HG03060 (cell line): ENCODE measurements around the gene PRDM11.

ENCODE experiments used
- ATAC-seq: cut with Tn5 transposase; IDR thresholded peaks from one replicate; pipeline ENCODE4 v1.9.1; 2021; ENCODE audit warnings: low read depth, moderate number of reproducible peaks; ENCODE audit not compliant: unreplicated experiment

Gene PRDM11

DNA sequence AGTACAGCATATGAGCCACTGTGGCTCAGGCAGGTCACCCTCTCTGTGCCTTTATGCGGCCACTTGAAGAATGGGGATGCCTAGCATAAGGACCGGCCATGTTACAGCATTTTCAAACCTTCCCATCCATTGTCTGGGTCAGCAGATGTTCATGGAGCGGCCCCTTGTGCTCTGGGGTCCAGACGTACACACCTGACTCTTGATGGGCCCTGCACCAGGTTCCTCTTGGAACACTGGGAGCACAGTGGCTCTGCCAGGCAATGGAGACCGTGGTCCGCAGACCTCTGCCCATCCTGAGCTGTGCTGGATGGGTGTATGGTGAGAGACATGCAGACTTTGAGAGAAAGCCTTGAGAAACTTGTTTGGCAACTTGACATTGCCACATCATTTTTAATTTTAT is 9.8 kb downstream of the PRDM11 start:
- no peak for ATAC-seq

DNA sequence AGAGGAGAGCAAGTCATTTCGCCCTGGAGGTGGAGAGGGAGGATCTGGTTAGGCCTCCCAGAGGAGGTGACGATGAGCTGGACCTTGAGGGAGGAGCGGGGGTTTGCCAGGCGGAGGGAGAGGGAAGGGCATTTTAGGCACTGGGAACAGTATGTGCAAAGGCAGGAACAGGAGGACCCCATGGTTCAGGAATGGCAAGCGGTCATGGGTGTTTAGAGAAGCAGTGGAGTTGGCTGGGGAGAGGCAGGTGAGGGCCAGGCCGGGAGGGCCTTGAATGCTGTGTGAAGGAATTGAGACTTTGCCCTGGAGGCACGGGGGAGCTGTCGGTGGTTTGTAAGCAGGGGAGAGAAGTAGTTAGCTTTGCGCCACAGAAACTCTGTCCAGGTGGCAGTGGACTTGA is 10.3 kb downstream of the PRDM11 start:
- ATAC-seq, result no peak

DNA sequence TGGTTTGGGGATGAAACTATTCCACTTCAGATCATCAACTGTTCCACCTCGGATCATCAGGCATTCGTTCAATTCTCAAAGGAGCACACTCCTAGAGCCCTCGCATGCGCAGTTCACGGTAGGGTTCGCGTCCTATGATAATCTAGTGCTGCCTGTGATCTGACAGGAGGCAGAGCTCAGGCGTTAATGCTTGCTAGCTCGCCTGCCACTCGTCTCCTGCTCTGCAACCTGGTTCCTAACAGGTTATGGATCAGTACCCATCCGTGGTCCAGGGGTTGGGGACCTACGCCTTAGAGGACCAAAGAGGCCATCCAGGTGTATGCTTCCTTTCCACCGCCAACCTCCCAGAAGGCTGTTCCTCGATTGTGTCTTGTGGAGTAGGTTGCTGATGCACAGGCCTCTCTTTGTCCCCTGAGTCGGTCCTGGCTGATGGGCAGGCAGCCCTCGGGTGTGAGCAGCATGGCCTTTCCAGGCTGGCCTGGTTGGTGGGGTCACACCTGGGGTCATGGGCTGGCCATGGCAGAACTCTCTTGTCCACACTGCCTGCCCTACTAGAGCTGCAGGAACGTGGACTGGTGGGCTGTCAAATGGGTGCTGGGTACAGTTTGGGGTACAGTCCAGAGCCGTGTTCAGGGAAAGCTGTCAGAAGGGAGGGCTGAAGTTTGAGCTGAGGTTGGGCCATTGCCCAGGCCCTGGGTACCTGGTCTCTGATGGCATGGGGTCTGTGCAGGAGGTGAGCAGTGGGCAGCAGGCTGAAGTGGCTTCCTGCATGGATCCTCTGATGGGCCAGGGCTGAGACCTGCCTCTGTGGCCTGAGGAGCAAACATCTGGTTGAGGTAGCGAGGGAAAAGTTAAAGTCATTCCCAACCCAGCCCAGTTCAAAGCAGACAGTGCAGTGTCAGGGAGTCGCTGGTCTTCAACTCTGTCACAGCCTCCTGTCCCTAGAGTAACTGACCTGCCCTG is 11.1 kb downstream of the PRDM11 start:
- no peak for ATAC-seq

DNA sequence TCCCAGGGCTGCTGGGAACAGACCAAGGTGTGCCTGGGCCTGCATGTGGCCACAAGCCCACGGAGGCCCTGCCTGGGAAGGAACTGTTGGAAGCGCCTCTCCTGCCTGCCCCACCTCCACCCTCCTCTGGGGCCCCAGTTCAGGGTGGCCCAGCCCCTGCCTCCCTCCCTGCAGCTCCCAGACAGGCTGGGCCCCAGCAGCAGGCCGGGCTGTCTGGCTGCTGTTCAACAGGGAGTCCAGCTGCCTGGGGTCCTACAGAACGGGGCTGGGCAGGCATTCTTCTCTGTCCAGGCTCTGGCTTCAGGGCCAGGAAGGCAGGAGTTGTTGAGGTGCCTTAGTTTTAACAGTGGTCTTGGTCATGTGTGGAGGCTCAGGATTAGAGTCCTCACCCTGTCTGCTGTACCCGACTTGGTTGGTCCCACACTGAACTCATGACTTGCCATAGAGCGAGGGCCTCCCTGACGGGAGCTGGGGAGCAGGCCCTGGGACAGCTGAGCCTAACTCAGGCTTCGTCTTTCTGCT is 11.8 kb downstream of the PRDM11 start:
- no peak for ATAC-seq

DNA sequence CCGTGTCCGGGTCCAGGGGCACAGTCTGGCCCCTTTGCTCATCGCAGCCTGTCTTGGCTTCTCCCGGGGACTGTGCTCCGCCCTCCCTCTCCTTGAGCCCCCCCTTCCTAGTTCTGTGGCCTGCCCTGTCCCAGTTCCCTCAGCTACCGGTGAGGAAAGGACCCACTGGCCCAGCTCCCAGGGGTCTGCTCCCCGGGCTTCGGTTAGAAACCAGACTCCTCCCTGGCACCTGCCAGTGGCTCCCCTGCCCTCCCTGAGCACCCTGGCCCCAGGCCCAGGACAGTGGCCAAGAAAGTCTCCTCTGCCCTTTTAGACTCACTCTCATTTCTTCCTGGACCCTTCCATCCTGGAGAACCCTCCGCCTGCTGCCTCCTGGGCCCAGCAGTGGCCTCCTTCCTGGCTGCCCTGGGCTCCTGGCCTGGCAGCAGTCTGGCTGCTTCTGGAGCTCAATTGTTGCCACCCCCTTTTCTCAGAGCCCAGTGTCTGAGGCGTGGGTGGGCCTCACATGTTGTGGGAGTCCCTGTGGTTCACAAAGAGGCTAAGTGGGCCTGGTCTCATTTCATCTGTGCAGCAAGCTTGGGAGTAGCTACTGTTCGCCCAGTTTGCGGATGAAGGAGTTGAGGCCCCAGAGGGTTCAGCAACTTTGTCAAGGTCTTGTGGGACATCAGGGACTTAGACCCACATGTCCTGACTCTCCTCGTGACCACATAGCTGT is 12.6 kb downstream of the PRDM11 start:
- no peak for ATAC-seq

DNA sequence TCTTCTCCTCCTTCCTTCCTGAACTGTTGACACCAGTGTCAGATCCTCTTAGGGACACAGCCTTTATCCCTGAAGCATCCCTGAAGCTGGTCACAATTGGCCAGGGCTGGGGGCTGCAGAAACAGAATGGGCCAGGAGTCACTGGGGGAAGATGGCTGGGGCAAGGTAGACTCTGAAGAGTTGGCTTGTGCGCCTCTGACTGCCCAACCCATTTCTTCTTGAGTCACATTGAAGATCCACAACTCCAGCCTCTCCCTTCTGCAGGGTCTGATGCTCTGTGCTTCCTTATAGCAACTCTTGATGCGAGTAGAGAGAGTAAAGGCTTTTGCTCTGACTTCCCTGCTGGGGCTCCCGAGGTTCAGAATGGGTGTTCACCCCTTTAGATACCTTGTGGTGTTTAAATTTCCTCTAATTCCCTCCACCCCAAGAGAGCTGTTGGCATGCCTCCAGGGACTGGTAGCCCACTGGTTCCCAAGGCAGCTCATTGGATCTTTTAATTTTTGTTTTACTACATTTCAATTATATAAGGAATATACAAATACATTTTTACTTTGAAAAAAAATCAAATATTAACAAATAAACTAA is 13.4 kb downstream of the PRDM11 start:
- ATAC-seq, result no peak

DNA sequence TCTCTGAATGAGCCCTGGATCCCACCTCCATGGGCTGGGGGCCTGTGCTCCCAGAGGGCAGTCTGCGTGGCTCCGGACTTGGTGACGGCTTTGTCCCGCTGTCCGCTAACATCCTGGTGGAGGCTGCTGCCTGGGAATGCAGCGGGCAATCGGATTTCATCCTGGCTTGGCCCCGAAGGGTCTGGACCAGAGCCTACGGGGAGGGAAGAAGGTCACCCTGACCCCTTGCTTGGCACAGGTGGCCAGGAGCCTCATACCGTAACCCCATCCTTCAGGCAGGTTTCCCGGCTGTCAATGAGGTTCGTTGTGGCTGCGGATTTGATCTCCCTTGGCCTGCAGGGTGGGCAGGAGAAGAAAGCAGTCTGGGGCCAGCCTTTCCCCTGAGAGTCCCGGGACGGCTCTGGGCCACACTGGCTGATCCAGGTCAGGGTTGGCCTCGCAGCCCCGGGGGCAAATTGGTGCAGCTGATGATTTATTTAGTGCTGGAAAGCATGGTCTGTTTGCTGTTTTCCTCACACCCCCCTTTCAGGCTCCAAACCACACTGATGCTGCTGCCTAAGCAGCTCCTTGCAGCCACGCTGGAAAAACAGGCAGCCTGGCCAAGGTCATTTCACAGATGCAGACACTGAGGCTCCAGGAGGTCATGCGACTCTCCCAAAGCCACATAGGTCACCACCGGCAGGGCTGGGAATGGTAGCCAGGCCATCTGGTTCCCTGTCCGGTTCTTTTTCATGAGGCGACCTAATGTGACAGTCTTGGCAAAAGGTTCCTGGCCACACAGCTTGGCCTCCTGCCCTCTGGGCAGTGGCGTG is 15.0 kb downstream of the PRDM11 start:
- ATAC-seq, result no peak

DNA sequence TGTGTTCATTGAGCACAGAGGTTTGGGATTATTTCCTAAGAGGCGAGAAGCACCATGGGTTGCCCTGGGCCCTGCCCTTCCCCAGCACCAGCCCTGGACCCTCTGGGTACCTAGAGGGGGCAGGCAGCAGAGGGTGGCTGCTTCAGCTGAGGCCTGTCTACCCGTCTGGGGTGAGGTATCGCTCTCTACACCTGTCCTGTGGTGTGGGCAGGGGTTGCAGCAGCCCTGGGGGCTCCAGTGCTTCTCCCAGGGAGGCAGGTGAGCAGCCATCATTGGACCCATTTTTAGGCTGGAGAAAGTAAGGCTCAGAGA is 15.6 kb downstream of the PRDM11 start:
- ATAC-seq, result no peak

DNA sequence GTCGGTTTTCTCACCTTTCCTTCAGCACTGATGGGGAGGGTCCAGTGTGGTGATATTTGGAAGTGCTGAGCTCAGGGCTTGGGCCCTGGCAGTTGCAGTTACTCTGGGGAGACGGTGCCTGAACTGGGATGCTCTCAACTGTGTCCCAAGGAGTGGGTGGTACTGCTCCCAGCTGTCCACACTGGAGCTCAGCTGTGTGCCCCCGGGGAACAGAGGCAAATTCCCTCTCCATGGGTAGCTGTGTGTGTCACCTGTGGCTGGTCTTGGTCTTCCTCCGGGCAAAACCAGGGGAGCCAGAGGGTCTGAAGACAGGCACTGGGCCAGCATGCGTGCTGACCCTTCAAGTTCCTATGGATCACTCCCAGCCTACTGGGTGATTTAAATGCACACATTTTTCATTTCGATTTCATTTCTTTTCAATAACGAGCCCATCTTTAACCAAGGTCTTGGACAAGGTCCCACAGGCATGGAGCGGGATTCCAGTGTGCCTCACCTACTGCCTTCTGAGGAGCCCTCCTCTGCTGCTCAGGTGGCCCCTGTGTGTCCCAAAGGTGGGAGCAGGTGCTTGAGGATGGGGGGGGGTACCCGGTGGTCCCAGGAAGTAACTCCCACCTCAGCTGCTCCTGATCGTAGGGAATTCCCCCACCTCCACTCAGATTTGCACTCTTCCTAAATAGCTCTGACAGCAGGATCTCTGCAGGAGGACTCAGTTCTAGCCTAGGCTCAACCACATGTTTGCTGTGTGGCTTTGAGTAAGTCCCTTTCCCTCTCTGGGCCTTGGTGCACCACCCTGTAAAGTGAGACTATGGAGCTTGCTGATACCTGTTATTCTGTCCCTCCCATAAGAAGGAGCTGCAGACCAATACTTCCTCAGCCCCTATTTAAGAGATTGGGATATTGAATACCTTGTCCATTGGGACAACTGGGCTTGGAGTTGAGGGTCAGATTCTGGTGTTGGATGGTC is 16.8 kb downstream of the PRDM11 start:
- no peak for ATAC-seq

DNA sequence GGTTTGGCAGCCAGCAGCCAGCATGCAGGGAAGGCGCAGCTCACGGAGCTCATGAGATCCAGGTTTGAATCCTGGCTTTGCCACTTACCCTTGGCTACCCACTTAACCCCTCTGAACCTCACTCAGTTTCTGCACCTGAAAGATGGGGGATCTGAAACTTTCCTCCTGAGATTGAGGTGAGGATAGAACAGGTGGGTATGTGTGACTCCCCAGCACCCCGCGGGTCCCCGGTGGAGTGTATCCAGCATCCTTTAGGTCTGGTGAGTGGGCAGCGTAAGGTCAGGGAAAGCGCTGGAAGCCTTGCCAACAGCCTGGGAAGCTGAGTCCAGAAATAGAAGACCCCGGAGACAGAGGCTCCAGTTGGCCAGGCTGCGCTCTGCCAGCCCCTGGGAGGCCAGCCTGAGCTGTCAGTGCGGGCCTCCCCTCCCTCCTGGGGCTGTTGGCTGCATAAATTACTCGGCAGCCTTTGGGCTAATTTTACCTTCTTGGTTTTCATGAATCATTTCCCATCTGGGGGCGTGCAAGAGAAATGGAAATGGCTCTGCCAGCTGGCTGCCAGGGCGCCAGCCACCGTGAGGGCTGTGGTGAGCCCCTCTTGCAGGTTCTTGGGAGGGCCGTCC is 17.6 kb downstream of the PRDM11 start:
- no peak for ATAC-seq

DNA sequence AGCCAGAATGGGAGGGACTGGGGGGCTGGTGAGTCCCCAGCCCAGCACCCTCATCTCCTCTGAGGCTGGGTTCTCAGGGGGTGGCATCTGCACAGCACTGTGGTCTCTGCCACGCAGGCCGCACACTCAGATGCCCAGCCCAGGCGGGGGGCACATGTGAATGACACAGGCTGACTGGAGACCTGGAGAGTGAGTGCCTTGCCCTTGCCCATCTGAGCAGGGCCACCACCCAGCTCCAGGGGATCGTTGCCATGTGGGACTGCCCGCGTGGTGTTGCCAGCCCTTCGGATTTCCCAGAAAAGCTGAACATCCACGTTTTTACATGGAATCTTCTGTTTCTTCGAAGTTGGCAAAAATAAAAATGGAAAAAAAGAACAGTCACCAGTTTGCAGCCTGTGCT is 18.9 kb downstream of the PRDM11 start:
- ATAC-seq, result no peak

DNA sequence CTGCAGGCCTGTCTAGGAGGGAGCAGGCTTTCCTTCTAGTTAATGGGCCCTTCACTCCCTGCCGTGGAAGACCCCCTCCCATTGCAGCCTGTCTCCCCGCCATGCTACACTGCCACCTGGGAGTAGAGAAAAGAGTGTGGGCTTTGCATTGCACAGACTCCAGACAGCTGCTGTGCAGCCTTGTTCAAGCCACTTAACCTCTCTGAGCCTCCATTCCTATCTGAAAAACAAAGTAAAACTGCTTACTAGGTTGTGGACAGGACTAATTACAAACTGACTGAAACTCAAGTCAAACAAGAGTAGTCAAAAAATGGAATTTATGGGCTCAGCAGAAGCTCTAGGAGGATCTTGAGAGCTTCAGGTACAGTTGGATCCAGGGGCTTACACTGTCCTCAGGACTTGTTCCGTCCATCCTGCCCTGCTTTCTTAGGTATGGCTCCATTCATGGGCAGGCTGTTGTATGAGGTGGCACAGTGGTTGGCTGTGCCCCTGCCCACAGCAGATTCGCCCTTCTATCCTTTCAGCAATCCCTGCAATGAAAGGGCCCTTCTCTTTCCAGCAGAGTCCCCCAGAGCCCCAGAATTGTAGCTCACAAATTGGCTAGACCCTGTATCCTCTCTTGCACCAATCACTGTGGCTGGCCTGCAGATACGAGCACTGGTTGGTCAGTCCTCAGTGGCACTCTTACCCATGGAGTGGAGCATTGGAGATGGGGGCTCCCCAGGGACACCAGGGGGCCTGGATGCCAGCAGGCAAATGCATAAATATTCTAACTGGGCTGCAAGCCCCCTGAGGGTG is 19.6 kb downstream of the PRDM11 start:
- no peak for ATAC-seq

DNA sequence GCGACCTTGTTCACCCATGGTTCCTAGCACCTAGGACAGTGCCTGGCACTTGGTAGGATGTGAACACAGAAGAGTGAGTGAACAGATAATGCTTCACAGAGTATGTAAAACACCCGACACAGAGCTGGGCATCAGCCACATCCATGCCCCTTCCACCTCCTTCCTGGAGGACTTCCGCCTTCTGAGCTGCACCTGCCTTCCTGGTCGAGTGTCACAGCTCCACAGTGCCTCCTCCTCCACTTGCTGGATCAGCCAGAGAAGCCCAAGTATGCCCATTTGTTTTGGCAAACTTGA is 20.1 kb downstream of the PRDM11 start:
- no peak for ATAC-seq

DNA sequence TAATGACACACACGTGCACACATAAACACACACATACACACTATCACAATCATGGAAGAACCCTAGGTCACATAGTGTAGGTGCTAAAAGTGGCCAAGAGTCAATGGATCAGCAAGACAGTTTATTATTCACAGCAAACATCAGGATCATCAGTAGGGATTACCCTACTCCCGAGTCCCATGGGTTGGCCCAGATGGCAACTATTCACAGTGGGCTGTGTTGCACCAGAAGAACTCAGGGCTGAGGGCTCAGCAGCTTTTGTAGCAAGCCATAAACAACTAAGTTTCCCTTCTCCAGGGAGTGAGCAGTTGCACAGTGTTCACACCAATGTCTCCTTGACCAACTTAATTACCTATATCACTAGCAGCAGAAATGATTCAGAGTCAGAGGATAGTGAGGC is 20.8 kb downstream of the PRDM11 start:
- ATAC-seq, result no peak

DNA sequence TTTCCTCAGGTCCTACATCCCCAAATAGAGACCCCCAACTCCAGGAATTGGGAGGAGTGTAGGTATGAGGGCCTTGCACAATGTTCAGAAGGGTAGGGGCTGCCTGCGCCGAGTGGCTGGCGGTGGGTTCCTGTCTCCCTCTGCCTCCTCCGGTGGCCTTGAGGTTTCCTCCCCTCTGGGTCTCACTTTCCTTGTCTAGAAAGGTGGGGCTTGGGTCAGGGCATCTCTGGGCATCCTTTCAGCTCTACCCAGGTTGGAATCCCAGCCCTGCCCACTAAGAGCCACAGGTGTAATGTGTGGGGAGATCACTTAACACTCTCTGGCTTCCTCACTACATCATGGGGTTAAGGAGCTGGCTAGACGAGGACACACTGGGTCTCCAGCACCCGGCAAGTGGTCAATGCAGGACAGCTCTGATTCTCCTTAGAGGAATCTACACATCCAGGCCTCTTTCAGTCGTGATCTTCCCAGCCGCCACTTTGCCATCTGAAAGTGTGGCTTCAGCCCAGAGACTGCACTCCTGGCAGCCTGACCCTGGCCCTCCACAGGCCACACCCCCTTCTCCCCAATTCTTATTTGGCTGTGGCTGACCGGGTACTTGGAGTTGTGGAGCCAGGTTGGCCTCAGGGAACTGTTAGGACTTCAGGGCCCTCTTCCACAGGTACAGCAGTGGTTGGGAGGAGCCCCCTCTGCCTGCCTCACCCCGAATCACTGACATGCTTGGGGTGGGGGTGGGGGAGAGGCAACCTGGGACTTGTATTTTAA is 22.1 kb downstream of the PRDM11 start:
- ATAC-seq, result no peak

DNA sequence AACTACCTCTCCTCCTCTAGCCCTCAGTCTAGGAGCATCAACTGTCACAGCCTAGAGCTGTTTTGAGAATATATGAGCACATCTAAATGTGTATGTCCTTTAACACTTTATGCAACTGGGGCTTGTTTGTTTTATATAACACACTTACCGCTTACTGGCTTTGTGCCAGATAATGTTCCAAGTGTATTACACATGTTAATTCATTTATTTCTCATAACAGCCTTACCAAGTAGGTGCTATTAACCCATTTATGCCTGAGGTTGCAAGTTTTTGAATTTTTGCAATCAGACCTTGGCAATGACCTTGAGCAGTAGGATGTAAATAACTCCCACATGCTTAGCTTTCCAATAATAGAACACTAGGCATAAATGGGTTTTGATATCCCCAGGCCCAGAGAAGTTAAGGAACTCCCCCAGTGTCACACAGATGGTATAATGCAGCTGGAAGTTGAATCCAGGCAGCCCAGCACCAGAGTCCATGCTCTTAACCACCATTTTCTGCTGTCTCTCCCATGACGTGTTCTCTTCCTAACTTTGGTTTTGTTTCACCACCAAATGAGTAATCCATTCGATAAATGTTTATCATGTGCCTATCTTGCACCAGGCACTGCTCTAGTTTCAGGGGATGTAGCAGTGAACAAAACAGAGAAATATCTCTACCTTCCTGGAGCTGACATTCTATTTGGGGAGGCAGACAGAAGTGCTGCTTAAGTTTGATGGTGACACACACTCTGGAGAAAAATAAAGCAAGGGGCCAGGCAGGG is 23.1 kb downstream of the PRDM11 start:
- no peak for ATAC-seq

DNA sequence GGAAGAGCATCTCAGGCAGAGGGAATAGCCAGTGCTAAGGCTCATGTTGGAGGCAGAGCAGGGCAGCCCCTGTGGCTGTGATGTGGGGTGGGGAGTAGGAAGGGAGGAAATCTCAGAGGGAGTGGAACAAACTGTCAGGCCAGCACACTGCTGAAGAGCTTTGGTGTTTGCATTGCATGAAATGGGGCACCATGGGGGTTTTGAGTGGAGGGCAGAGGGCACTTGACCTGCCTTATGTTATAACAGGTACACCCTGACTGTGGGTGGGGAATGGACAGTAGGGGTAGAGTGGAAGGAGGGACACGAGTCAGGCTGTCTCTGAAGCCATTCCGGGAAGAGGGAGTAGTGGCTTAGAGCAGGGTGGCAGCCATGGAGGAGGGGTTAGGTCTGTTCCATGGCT is 24.0 kb downstream of the PRDM11 start:
- ATAC-seq, result no peak
